Astrocyte (in vitro differentiated cells and primary cell): Measurements from ENCODE around the gene CCDC158.

Source experiments
- CTCF ChIP-seq: IDR thresholded peaks from 2 replicates; pipeline ENCODE4 v1.5.1; 2011; ENCODE audit warnings: low read depth, mild to moderate bottlenecking, inconsistent platforms, low read length, moderate library complexity; ENCODE audit not compliant: insufficient read depth
- EZH2 ChIP-seq: IDR thresholded peaks from 2 replicates; pipeline ENCODE4 v1.6.1; 2012; ENCODE audit warnings: mild to moderate bottlenecking, low read length, inconsistent platforms; ENCODE audit not compliant: insufficient read depth

GRCh38 chr4:76322236-76322635, 98.7 kb downstream of the CCDC158 start:
- TF ChIP-seq CTCF (no peak), EZH2 (no peak)
